ENCODE data around the gene KDM4B.

KDM4B gene

GRCh38 chr19:5119297-5119998, 150.5 kb downstream of the KDM4B start:
- no peak overlapping the region for H3K9ac ChIP-seq (ENCODE audit: low read depth, low read length)

GRCh38 chr19:5120321-5120720, 151.4 kb downstream of the KDM4B start:
- H3K9ac ChIP-seq (ENCODE audit: low read depth, low read length) = no peak overlapping the region
- no peaks in the 10 kb centered on the region for H3K9me3 ChIP-seq (ENCODE audit: control insufficient read depth, insufficient read depth, low read length)
- H3K4me1 ChIP-seq (ENCODE audit: insufficient read depth, low read length) = peaks cover 10% of the 10 kb centered on the region
- no peaks in the 10 kb centered on the region; the same call in 1 of the 2 replicates for H3K36me3 ChIP-seq (ENCODE audit: insufficient read depth, low read length)

More at GRCh38 chr19:5119297-5119998, 150.5 kb downstream of the KDM4B start:
- Histone ChIP-seq H3K9me3 (ENCODE audit: control insufficient read depth, insufficient read depth, low read length) (no peaks in the 10 kb centered on the region), H3K36me3 (ENCODE audit: insufficient read depth, low read length) (no peaks in the 10 kb centered on the region; the same call in 1 of the 2 replicates), H3K4me1 (ENCODE audit: insufficient read depth, low read length) (peaks cover 17% of the 10 kb centered on the region)

- H3K9me3 ChIP-seq (ENCODE audit: control insufficient read depth, insufficient read depth, low read length) = no peaks in the 10 kb centered on the region
- no peak overlapping the region for H3K9ac ChIP-seq (ENCODE audit: low read depth, low read length)
- no peaks in the 10 kb centered on the region; the same call in 1 of the 2 replicates for H3K36me3 ChIP-seq (ENCODE audit: insufficient read depth, low read length)
Observed at GRCh38 chr19:5120833-5121232, 151.9 kb downstream of the KDM4B start.

GRCh38 chr19:5121266-5122120, 152.6 kb downstream of the KDM4B start:
- Histone ChIP-seq H3K9me3 (ENCODE audit: control insufficient read depth, insufficient read depth, low read length) (no peaks in the 10 kb centered on the region), H3K36me3 (ENCODE audit: insufficient read depth, low read length) (no peaks in the 10 kb centered on the region; the same call in 1 of the 2 replicates), H3K9ac (ENCODE audit: low read depth, low read length) (no peak overlapping the region), H3K4me1 (ENCODE audit: insufficient read depth, low read length) (peaks cover 8% of the 10 kb centered on the region; the same call in 1 of the 2 replicates)

More at GRCh38 chr19:5120833-5121232, 151.9 kb downstream of the KDM4B start:
- peaks cover 5% of the 10 kb centered on the region; the same call in 1 of the 2 replicates for H3K4me1 ChIP-seq (ENCODE audit: insufficient read depth, low read length)

- no peaks in the 10 kb centered on the region; the same call in 1 of the 2 replicates for H3K36me3 ChIP-seq (ENCODE audit: insufficient read depth, low read length)
- H3K9me3 ChIP-seq (ENCODE audit: control insufficient read depth, insufficient read depth, low read length) = no peaks in the 10 kb centered on the region
- H3K9ac ChIP-seq (ENCODE audit: low read depth, low read length) = no peak overlapping the region
Observed at GRCh38 chr19:5122121-5122400, 153.1 kb downstream of the KDM4B start.

GRCh38 chr19:5122671-5123409, 153.9 kb downstream of the KDM4B start:
- no peak overlapping the region for H3K9ac ChIP-seq (ENCODE audit: low read depth, low read length)
- peaks cover 21% of the 10 kb centered on the region for H3K4me1 ChIP-seq (ENCODE audit: insufficient read depth, low read length)
- H3K9me3 ChIP-seq (ENCODE audit: control insufficient read depth, insufficient read depth, low read length) = no peaks in the 10 kb centered on the region
- H3K36me3 ChIP-seq (ENCODE audit: insufficient read depth, low read length) = no peaks in the 10 kb centered on the region; the same call in 1 of the 2 replicates

More at GRCh38 chr19:5122121-5122400, 153.1 kb downstream of the KDM4B start:
- peaks cover 13% of the 10 kb centered on the region; the same call in 1 of the 2 replicates for H3K4me1 ChIP-seq (ENCODE audit: insufficient read depth, low read length)

GRCh38 chr19:5123646-5124045, 154.7 kb downstream of the KDM4B start:
- Histone ChIP-seq H3K4me1 (ENCODE audit: insufficient read depth, low read length) (peaks cover 27% of the 10 kb centered on the region), H3K36me3 (ENCODE audit: insufficient read depth, low read length) (no peaks in the 10 kb centered on the region; the same call in 1 of the 2 replicates), H3K9ac (ENCODE audit: low read depth, low read length) (no peak overlapping the region), H3K9me3 (ENCODE audit: control insufficient read depth, insufficient read depth, low read length) (no peaks in the 10 kb centered on the region)

GRCh38 chr19:5124111-5124855, 155.4 kb downstream of the KDM4B start:
- Histone ChIP-seq H3K9ac (ENCODE audit: low read depth, low read length) (no peak overlapping the region), H3K9me3 (ENCODE audit: control insufficient read depth, insufficient read depth, low read length) (no peaks in the 10 kb centered on the region), H3K4me1 (ENCODE audit: insufficient read depth, low read length) (peaks cover 31% of the 10 kb centered on the region), H3K36me3 (ENCODE audit: insufficient read depth, low read length) (no peaks in the 10 kb centered on the region; the same call in 1 of the 2 replicates)

- Histone ChIP-seq H3K9me3 (ENCODE audit: control insufficient read depth, insufficient read depth, low read length) (no peaks in the 10 kb centered on the region), H3K4me1 (ENCODE audit: insufficient read depth, low read length) (peaks cover 42% of the 10 kb centered on the region), H3K36me3 (ENCODE audit: insufficient read depth, low read length) (no peaks in the 10 kb centered on the region; the same call in 1 of the 2 replicates), H3K9ac (ENCODE audit: low read depth, low read length) (no peak overlapping the region)
Observed at GRCh38 chr19:5125376-5125775, 156.5 kb downstream of the KDM4B start.

- no peak overlapping the region for H3K9ac ChIP-seq (ENCODE audit: low read depth, low read length)
Observed at GRCh38 chr19:5125797-5126497, 157.0 kb downstream of the KDM4B start.

GRCh38 chr19:5126498-5127223, 157.7 kb downstream of the KDM4B start:
- Histone ChIP-seq H3K36me3 (ENCODE audit: insufficient read depth, low read length) (no peaks in the 10 kb centered on the region; the same call in 1 of the 2 replicates), H3K4me1 (ENCODE audit: insufficient read depth, low read length) (peaks cover 49% of the 10 kb centered on the region), H3K9ac (ENCODE audit: low read depth, low read length) (no peak overlapping the region), H3K9me3 (ENCODE audit: control insufficient read depth, insufficient read depth, low read length) (no peaks in the 10 kb centered on the region)

More at GRCh38 chr19:5125797-5126497, 157.0 kb downstream of the KDM4B start:
- Histone ChIP-seq H3K4me1 (ENCODE audit: insufficient read depth, low read length) (peaks cover 48% of the 10 kb centered on the region), H3K36me3 (ENCODE audit: insufficient read depth, low read length) (no peaks in the 10 kb centered on the region; the same call in 1 of the 2 replicates), H3K9me3 (ENCODE audit: control insufficient read depth, insufficient read depth, low read length) (no peaks in the 10 kb centered on the region)

- no peaks in the 10 kb centered on the region for H3K36me3 ChIP-seq (ENCODE audit: insufficient read depth, low read length)
- peaks cover 57% of the 10 kb centered on the region for H3K4me1 ChIP-seq (ENCODE audit: insufficient read depth, low read length)
- H3K9ac ChIP-seq (ENCODE audit: low read depth, low read length) = no peak overlapping the region
- H3K9me3 ChIP-seq (ENCODE audit: control insufficient read depth, insufficient read depth, low read length) = no peaks in the 10 kb centered on the region
Observed at GRCh38 chr19:5127717-5128116, 158.8 kb downstream of the KDM4B start.

Measured in ES-I3 (cell line).